ENCODE data around the gene PNMT. TPM values are rescaled to one million over a fixed set of nuclear protein-coding genes. Genes with fewer than 3 reads are reported as not detected.

PNMT gene
- total and polyA plus RNA-seq, 2 of the 4 experiments (the other 2 are of a cell fraction): not detected

DNA sequence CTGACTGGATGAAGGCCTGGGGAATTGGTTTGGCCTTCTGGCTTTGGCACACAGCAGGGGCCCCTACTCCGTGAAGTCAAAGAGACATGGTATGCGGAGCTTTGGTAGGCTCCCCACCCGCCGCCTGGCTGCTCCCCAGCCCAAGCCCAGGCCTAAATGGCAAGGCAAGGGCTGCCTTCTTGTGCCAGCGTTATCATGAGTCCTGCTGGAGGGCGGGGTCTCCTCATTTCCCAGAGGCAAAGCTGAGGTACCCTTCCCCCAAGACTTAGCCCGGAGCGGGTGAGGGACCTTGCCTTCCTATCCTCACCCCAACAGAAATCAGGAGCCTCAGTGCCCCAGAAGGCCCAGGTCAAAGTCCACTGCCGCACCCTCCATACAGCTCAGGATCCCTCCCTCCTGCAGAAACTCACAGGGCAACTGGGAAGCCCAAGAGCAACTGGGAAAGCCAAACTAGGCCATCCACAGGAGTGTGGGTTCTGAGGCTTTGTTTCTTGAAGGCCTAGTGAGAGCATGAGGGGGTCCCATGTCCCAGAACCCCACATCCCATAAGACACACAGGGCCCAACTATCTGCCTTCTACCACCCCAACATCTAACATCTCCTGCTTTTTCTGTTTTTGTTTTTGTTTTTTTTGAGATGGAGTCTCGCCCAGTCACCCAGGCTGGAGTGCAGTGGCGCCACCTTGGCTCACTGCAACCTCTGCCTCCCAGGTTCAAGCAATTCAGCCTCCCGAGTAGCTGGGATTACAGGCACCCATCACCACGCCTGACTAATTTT lies 10.3 kb downstream of the PNMT start (continued):
- no peak for TF ChIP-seq MAZ (IDR thresholded peaks at IDR 0.05; ENCODE audit: borderline replicate concordance, low read depth, low read length)

DNA sequence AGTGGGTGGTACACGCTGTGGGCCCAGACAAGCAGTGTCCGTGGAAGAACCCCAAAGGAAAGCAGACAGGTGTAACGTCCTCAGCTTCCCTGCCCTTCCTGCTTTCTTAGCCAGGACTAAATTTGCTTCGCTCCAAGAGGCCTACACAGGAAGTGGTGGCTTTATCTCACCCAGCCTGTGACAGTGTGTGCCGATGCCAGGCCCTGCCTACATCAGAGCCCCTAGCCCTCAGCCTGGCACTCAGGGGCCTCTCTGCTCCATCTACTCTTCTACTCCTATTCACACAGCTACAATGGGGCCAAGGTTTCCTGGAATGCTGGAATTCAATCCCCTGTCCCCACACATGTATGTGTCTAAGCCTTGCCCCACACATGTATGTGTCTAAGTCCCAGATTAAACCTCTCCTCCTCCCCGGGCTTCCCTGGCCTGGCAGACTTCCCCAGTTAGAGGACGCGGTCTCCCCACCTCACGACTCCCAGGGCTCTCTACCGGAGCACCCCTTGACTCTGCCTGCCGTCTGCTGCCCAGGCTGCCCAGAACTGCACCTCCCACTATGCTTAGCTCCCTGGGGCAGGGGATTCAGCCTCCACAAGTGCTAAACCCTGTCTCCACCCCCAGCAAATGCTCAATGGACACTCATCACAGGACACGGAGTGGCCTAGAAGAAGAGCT lies 11.4 kb downstream of the PNMT start:
- Histone ChIP-seq H2BK15ac (ENCODE audit: low read depth, low read length) (no peak overlapping the region), H3K9me3 (ENCODE audit: control insufficient read depth, insufficient read depth, low read length) (no peaks in the 10 kb centered on the region), H3K4me2 (ENCODE audit: low read depth, low read length) (no peak overlapping the region), H3K4me1 (ENCODE audit: control insufficient read depth, insufficient read depth, low read length) (peaks cover 7% of the 10 kb centered on the region), H3K36me3 (ENCODE audit: control insufficient read depth, insufficient read depth, low read length) (peaks cover 11% of the 10 kb centered on the region), H3K18ac (ENCODE audit: low read depth, low read length) (no peak overlapping the region), H3K27me3 (ENCODE audit: control insufficient read depth, insufficient read depth, low read length) (no peaks in the 10 kb centered on the region), H3K14ac (replicated peaks; ENCODE audit: low read depth, low read length) (no peak overlapping the region), H4K91ac (ENCODE audit: insufficient read depth, low read depth, low read length) (no peak overlapping the region), H4K20me1 (ENCODE audit: insufficient read depth, low read length) (no peaks in the 10 kb centered on the region), H2AFZ (replicated peaks; ENCODE audit: low read length, poor library complexity) (no peak overlapping the region), H3K56ac (ENCODE audit: extremely low read depth, insufficient read depth, low read length) (no peak overlapping the region), H2AK9ac (replicated peaks; ENCODE audit: low read depth, low read length, poor library complexity) (peak overlapping the region; percentile 8), H3K9me1 (ENCODE audit: insufficient read depth, low read length) (peaks cover 7% of the 10 kb centered on the region; the same call in 1 of the 2 replicates), H4K8ac (ENCODE audit: low read depth in 2 of 2, low read length in 2 of 2) (no peak overlapping the region), H2AK5ac (ENCODE audit: low read depth, low read length) (no peak overlapping the region), H2BK5ac (ENCODE audit: low read depth, low read length, poor library complexity, severe bottlenecking) (no peak overlapping the region), H3K4me3 (ENCODE audit: insufficient read depth, low read depth, low read length) (no peak overlapping the region), H3K4ac (ENCODE audit: low read depth, low read length) (no peak overlapping the region), H3K9ac (ENCODE audit: low read depth, low read length) (no peak overlapping the region), H2BK120ac (ENCODE audit: low read depth, low read length) (no peak overlapping the region), H3K27ac (ENCODE audit: insufficient read depth, low read length) (no peak overlapping the region), H4K5ac (ENCODE audit: low read depth, low read length) (no peak overlapping the region), H3K79me1 (ENCODE audit: low read depth in 1 of 2, low read length in 2 of 2) (no peaks in the 10 kb centered on the region), H3K23ac (ENCODE audit: low read depth, low read length) (no peak overlapping the region), H2BK20ac (ENCODE audit: low read depth, low read length) (no peak overlapping the region)
- no peak for DNase-seq
- no TSS peak for BruUV-seq (replicated peaks)
- POLR2A ChIA-PET (ENCODE audit: unreplicated experiment): no interaction called here
- 100% methylated on average over 1 of the region's 12 CpGs; no CpG with 5 or more reads in 1 of the 2 experiments for WGBS, 2 experiments (ENCODE audit: extremely low coverage in 2 of 2, insufficient read length in 1 of 2)
- in situ Hi-C loops (cut with MboI; ENCODE audit: low sequenced_read_pairs) (no loop called here), intact Hi-C loops (cut with micrococcal nuclease) (no loop called here), dilution Hi-C loops (cut with HindIII; ENCODE audit: low sequenced_read_pairs, unreplicated experiment) (no loop called here)
- no peak for ATAC-seq (ENCODE audit: low read depth)
- CTCF ChIA-PET: interaction anchor here (1.2 kb wide), 1 partner anchor 11 kb away, joined by 3 read pairs; no protein-coding TSS in a partner anchor
- TF ChIP-seq RCOR1 (IDR thresholded peaks at IDR 0.05; ENCODE audit: insufficient replicate concordance, low read length): no peak
- no peak for TF ChIP-seq POLR2A (IDR thresholded peaks at IDR 0.05; ENCODE audit: low read depth, low read length)
- TF ChIP-seq, protein P1, sequence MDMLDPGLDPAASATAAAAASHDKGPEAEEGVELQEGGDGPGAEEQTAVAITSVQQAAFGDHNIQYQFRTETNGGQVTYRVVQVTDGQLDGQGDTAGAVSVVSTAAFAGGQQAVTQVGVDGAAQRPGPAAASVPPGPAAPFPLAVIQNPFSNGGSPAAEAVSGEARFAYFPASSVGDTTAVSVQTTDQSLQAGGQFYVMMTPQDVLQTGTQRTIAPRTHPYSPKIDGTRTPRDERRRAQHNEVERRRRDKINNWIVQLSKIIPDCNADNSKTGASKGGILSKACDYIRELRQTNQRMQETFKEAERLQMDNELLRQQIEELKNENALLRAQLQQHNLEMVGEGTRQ (IDR thresholded peaks at IDR 0.05; ENCODE audit: low read depth, low read length): no peak
- TF ChIP-seq NFE2L2 (IDR thresholded peaks at IDR 0.05; ENCODE audit: low read depth, low read length): no peak
- TF ChIP-seq CEBPB (IDR thresholded peaks at IDR 0.05; ENCODE audit: low read depth, low read length): no peak
- no peak for TF ChIP-seq FOS (IDR thresholded peaks at IDR 0.05; ENCODE audit: low read depth, low read length)
- no peak for TF ChIP-seq RAD21 (IDR thresholded peaks at IDR 0.05; ENCODE audit: low read length)
- no peak for TF ChIP-seq CHD1 (IDR thresholded peaks at IDR 0.05; ENCODE audit: low read depth, low read length)
- no peak for TF ChIP-seq MAFK (IDR thresholded peaks at IDR 0.05; ENCODE audit: low read depth, low read length)
- TF ChIP-seq BHLHE40 (IDR thresholded peaks at IDR 0.05; ENCODE audit: low read depth, low read length): no peak
- TF ChIP-seq, protein P2, sequence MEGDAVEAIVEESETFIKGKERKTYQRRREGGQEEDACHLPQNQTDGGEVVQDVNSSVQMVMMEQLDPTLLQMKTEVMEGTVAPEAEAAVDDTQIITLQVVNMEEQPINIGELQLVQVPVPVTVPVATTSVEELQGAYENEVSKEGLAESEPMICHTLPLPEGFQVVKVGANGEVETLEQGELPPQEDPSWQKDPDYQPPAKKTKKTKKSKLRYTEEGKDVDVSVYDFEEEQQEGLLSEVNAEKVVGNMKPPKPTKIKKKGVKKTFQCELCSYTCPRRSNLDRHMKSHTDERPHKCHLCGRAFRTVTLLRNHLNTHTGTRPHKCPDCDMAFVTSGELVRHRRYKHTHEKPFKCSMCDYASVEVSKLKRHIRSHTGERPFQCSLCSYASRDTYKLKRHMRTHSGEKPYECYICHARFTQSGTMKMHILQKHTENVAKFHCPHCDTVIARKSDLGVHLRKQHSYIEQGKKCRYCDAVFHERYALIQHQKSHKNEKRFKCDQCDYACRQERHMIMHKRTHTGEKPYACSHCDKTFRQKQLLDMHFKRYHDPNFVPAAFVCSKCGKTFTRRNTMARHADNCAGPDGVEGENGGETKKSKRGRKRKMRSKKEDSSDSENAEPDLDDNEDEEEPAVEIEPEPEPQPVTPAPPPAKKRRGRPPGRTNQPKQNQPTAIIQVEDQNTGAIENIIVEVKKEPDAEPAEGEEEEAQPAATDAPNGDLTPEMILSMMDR (conservative IDR thresholded peaks at IDR 0.05; ENCODE audit: low read depth, low read length): no peak
- TF ChIP-seq SMC3 (IDR thresholded peaks at IDR 0.05; ENCODE audit: low read depth, low read length): no peak
- no peak for TF ChIP-seq MAZ (IDR thresholded peaks at IDR 0.05; ENCODE audit: borderline replicate concordance, low read depth, low read length)

Data from IMR-90 (cell line).